B cell (primary cell): Measurements from ENCODE around the gene LMX1B. TPM values are rescaled to one million over a fixed set of nuclear protein-coding genes. Genes with fewer than 3 reads are reported as not detected.

Source experiments
- ATAC-seq: fragments of 200-7000 bp; cut with Tn5 transposase; one replicate; pipeline ENCODE4 v1.10.0; 2021; ENCODE audit warnings: low read depth, mild to moderate bottlenecking, moderate number of reproducible peaks, moderate library complexity
- CTCF ChIA-PET: fragments of 350-600 bp; sonication (Branson Sonifier 250); formaldehyde crosslinking; loops from one replicate; lab custom pipeline; 2021; ENCODE audit warnings: antibody characterized with exemption, inconsistent platforms; lab: Charles Lee
- POLR2A ChIA-PET: fragments of 350-600 bp; sonication (Branson Sonifier 250); formaldehyde crosslinking; loops from one replicate; lab custom pipeline; 2021; ENCODE audit warnings: antibody characterized with exemption; lab: Charles Lee
- DNase-seq: peaks from one replicate; pipeline ENCODE4 v3.0.0; 2013
- H2AFZ ChIP-seq: 2 replicates; pipeline ENCODE4 v1.6.1; 2012; ENCODE audit warnings: mild to moderate bottlenecking, low read depth, low read length; ENCODE audit not compliant: insufficient read depth, poor library complexity, severe bottlenecking
- H3K27ac ChIP-seq, 2 donors: 1 replicate in 1 of 2; 2 replicates in 1 of 2; pipeline ENCODE4 v1.5.1; 2012 to 2013; ENCODE audit warnings: low read length in 2 of 2, mild to moderate bottlenecking in 2 of 2, moderate library complexity in 1 of 2
- H3K27me3 ChIP-seq, 4 experiments: fragments of 200-600 bp in 1 of 4; sonication (generic) in 1 of 4; replicated peaks in 1 of 4; 1 replicate in 2 of 4; 2 replicates in 2 of 4; pipeline versions ENCODE4 v1.6.1 to v1.7.0; 2013 to 2016; ENCODE audit warnings: low read length in 3 of 4, mild to moderate bottlenecking in 2 of 4, mixed read lengths in 1 of 4, moderate library complexity in 1 of 4; ENCODE audit not compliant: insufficient read depth in 4 of 4, control insufficient read depth in 3 of 4; ENCODE audit errors: control extremely low read depth in 1 of 4
- H3K36me3 ChIP-seq, 2 experiments: replicated peaks in 1 of 2; 1 replicate in 1 of 2; 2 replicates in 1 of 2; pipeline versions ENCODE4 v1.6.1 to v1.7.1; 2013; ENCODE audit warnings: low read length in 1 of 2; ENCODE audit not compliant: insufficient read depth in 2 of 2, control insufficient read depth in 1 of 2; ENCODE audit errors: control extremely low read depth in 1 of 2, extremely low read depth in 1 of 2
- H3K4me1 ChIP-seq, 2 donors: fragments of 200-600 bp in 1 of 2; sonication (generic) in 1 of 2; 1 replicate in 1 of 2; 2 replicates in 1 of 2; pipeline versions ENCODE4 v1.5.1 to v1.6.1; 2013 to 2017; ENCODE audit warnings: low read length in 2 of 2; ENCODE audit not compliant: control insufficient read depth in 2 of 2, insufficient read depth in 2 of 2
- H3K4me2 ChIP-seq: replicated peaks from 2 replicates; pipeline ENCODE3; 2012; ENCODE audit warnings: mild to moderate bottlenecking, low read depth, low read length; ENCODE audit not compliant: poor library complexity, severe bottlenecking
- H3K4me3 ChIP-seq, 5 experiments: fragments of 200-600 bp in 1 of 5; sonication (generic) in 1 of 5; 1 replicate in 3 of 5; 2 replicates in 2 of 5; pipeline versions ENCODE4 v1.5.1 to v1.7.0; 2011 to 2016; ENCODE audit warnings: low read length in 4 of 5, mild to moderate bottlenecking in 4 of 5, low read depth in 2 of 5, control low read depth in 1 of 5, moderate library complexity in 1 of 5; ENCODE audit not compliant: insufficient read depth in 1 of 5; ENCODE audit errors: control extremely low read depth in 1 of 5, extremely low read depth in 1 of 5
- H3K79me2 ChIP-seq: fragments of 200-600 bp; sonication (generic); one replicate; pipeline ENCODE4 v1.6.0; 2016; ENCODE audit warnings: low read length; ENCODE audit not compliant: control insufficient read depth, insufficient read depth
- H3K9ac ChIP-seq: fragments of 200-600 bp; sonication (generic); 2 replicates; pipeline ENCODE4 v1.6.1; 2017; ENCODE audit warnings: mild to moderate bottlenecking, low read length, moderate library complexity
- H3K9me3 ChIP-seq, 3 donors: one replicate each; pipeline versions ENCODE4 v1.6.1 to v1.7.1; 2013; ENCODE audit warnings: low read length in 2 of 3; ENCODE audit not compliant: control insufficient read depth in 2 of 3, insufficient read depth in 1 of 3; ENCODE audit errors: control extremely low read depth in 1 of 3
- H4K20me1 ChIP-seq: 2 replicates; pipeline ENCODE4 v1.6.0; 2012; ENCODE audit warnings: mild to moderate bottlenecking, low read length; ENCODE audit not compliant: insufficient read depth, control insufficient read depth, poor library complexity, severe bottlenecking
- H3K27ac Mint-ChIP-seq: one replicate; pipeline ENCODE4 v1.8.0; 2021; ENCODE audit warnings: mixed read lengths
- H3K27me3 Mint-ChIP-seq: one replicate; pipeline ENCODE4 v1.8.0; 2021; ENCODE audit warnings: mixed read lengths
- H3K4me1 Mint-ChIP-seq: one replicate; pipeline ENCODE4 v1.8.0; 2021; ENCODE audit warnings: mixed read lengths
- H3K4me3 Mint-ChIP-seq: one replicate; pipeline ENCODE4 v1.8.0; 2021; ENCODE audit warnings: mixed read lengths
- H3K9me3 Mint-ChIP-seq: one replicate; pipeline ENCODE4 v1.8.0; 2022; ENCODE audit warnings: mixed read lengths; ENCODE audit not compliant: insufficient read depth
- CTCF ChIP-seq: fragments of 200-600 bp; IDR thresholded peaks from one replicate; pipeline ENCODE4 v1.8.0; 2022; ENCODE audit warnings: antibody characterized with exemption, mild to moderate bottlenecking
- EZH2 ChIP-seq: IDR thresholded peaks from 2 replicates; pipeline ENCODE4 v1.6.1; 2012; ENCODE audit warnings: borderline replicate concordance, low read depth, mild to moderate bottlenecking, moderate library complexity, low read length; ENCODE audit not compliant: insufficient read depth, poor library complexity, severe bottlenecking
- WGBS: methylation state at CpG from one replicate; pipeline ENCODE4 v1.1.5; 2013; ENCODE audit warnings: missing lambda C conversion rate; ENCODE audit not compliant: insufficient coverage; 5-methylcytosine and 5-hydroxymethylcytosine counted together
- intact Hi-C: fragments of 100-400 bp; cut with micrococcal nuclease; formaldehyde crosslinking; loops from one replicate; pipeline ENCODE4 v1.10.0; 2022
- polyA plus RNA-seq: library from polyadenylated mRNA; depleted of rRNA; stranded (reverse); fragments of >200 nt; gene quantifications from 2 replicates; pipeline ENCODE4 v1.2.3, GENCODE V29; 2012
- total RNA-seq, 2 donors: library from RNA; stranded (reverse); fragments of 120-200 nt in 1 of 2; gene quantifications; 1 replicate in 1 of 2; 2 replicates in 1 of 2; pipeline versions ENCODE4 v1.2.3 to v1.2.4, GENCODE V29; 2013 to 2022

The LMX1B gene
- total and polyA plus RNA-seq, 2 donors (not counting 1 experiment from before 2014, with no cell fraction given): not detected

- no peaks in the 10 kb centered on the region for H4K20me1 ChIP-seq
- H3K27me3 Mint-ChIP-seq: peaks cover 75% of the 10 kb centered on the region
- peaks cover 0 to 82% (median 43%) of the 10 kb centered on the region in 4 experiments for H3K27me3 ChIP-seq
- TF ChIP-seq EZH2: no peak
- no peak for TF ChIP-seq CTCF
- H3K4me1 ChIP-seq: peaks cover 0 to 20% of the 10 kb centered on the region in 2 donors
- peaks cover 0 to 7% (median 0%) of the 10 kb centered on the region in 3 donors for H3K9me3 ChIP-seq
- H3K4me1 Mint-ChIP-seq: peaks cover 7% of the 10 kb centered on the region
- H3K27ac Mint-ChIP-seq: no peak overlapping the region
- H3K9me3 Mint-ChIP-seq: peaks cover 3% of the 10 kb centered on the region
- no peak overlapping the region for H3K27ac ChIP-seq
- H3K4me3 ChIP-seq: no peak overlapping the region
- no peaks in the 10 kb centered on the region for H3K79me2 ChIP-seq
- H3K4me2 ChIP-seq: no peak overlapping the region
- POLR2A ChIA-PET: no interaction called here
- intact Hi-C loops: no loop called here
- H3K36me3 ChIP-seq: no peaks in the 10 kb centered on the region
- CTCF ChIA-PET: interaction anchor here (0.6 to 3.0 kb wide), 4 partner anchors 14 to 105 kb away, joined by 3 to 15 read pairs (median 3); no protein-coding TSS in a partner anchor
- no peak overlapping the region for H3K4me3 Mint-ChIP-seq
- DNase-seq: no peak
- no peak overlapping the region for H2AFZ ChIP-seq
- ATAC-seq: no peak
- 21% methylated on average over 9 of the region's 11 CpGs for WGBS
- H3K9ac ChIP-seq: no peak overlapping the region
Measured at GRCh38 chr9:126677188-126678084, 63.7 kb downstream of the LMX1B start.

- Histone ChIP-seq H2AFZ (no peak overlapping the region), H4K20me1 (no peaks in the 10 kb centered on the region), H3K36me3 (no peaks in the 10 kb centered on the region), H3K9ac (no peak overlapping the region), H3K27ac (no peak overlapping the region), H3K79me2 (no peaks in the 10 kb centered on the region), H3K27me3 (peaks cover 0 to 80% (median 41%) of the 10 kb centered on the region in 4 experiments), H3K4me3 (no peak overlapping the region), H3K9me3 (peaks cover 0 to 7% (median 0%) of the 10 kb centered on the region in 3 donors), H3K4me2 (no peak overlapping the region), H3K4me1 (peaks cover 4 to 22% of the 10 kb centered on the region in 2 donors)
- intact Hi-C loops: no loop called here
- POLR2A ChIA-PET: no interaction called here
- Mint-ChIP-seq H3K4me1 (peaks cover 11% of the 10 kb centered on the region), H3K27ac (no peak overlapping the region), H3K9me3 (peaks cover 3% of the 10 kb centered on the region), H3K4me3 (no peak overlapping the region), H3K27me3 (peaks cover 75% of the 10 kb centered on the region)
- TF ChIP-seq EZH2 (no peak), CTCF (no peak)
- WGBS: 83% methylated on average over 2 of the region's 4 CpGs
- ATAC-seq (no peak), DNase-seq (no peak)
- CTCF ChIA-PET: interaction anchor here (3.0 kb wide), 1 partner anchor 12 kb away, joined by 15 read pairs; no protein-coding TSS in a partner anchor
Measured at GRCh38 chr9:126678989-126679388, 65.3 kb downstream of the LMX1B start.
